Measurements from ENCODE around the gene SPTY2D1.

GRCh38 chr11:18614667-18615066, 19.5 kb downstream of the SPTY2D1 start:
- TF ChIP-seq CTCF (IDR thresholded peaks at IDR 0.05; ENCODE audit: insufficient read depth, low read length), result no peak
- no peak for TF ChIP-seq POLR2AphosphoS5 (IDR thresholded peaks at IDR 0.05; ENCODE audit: low read depth)

Data from HL-60 (cell line).